B cell (primary cell): ENCODE measurements around the gene SUPT5H.

Source experiments
- EZH2 ChIP-seq: IDR thresholded peaks from 2 replicates; pipeline ENCODE4 v1.6.1; 2012; ENCODE audit warnings: borderline replicate concordance, low read depth, mild to moderate bottlenecking, moderate library complexity, low read length; ENCODE audit not compliant: insufficient read depth, poor library complexity, severe bottlenecking
- TF ChIP-seq, protein P1 (sequence below): fragments of 200-600 bp; IDR thresholded peaks from one replicate; pipeline ENCODE4 v1.8.0; 2022; ENCODE audit warnings: antibody characterized with exemption, mild to moderate bottlenecking

DNA sequence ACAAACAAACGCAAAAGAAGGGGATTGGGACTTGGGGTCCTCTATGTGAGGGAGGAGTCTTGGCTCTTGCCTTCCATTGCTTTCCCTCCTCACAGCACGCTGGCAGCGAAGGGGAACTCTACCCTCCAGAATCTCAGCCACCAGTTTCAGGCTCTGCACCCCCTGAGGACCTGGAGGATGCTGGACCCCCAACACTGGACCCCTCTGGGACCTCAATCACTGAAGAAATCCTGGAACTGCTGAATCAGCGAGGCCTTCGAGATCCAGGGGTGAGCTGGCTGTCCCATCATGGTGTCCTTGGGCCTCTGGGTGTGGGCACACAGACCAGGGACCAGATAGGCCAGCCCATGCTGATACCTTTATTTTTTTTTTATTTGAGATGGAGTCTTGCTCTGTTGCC is 23.4 kb upstream of the SUPT5H start:
- TF ChIP-seq, protein P1, sequence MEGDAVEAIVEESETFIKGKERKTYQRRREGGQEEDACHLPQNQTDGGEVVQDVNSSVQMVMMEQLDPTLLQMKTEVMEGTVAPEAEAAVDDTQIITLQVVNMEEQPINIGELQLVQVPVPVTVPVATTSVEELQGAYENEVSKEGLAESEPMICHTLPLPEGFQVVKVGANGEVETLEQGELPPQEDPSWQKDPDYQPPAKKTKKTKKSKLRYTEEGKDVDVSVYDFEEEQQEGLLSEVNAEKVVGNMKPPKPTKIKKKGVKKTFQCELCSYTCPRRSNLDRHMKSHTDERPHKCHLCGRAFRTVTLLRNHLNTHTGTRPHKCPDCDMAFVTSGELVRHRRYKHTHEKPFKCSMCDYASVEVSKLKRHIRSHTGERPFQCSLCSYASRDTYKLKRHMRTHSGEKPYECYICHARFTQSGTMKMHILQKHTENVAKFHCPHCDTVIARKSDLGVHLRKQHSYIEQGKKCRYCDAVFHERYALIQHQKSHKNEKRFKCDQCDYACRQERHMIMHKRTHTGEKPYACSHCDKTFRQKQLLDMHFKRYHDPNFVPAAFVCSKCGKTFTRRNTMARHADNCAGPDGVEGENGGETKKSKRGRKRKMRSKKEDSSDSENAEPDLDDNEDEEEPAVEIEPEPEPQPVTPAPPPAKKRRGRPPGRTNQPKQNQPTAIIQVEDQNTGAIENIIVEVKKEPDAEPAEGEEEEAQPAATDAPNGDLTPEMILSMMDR, result no peak
- no peak for TF ChIP-seq EZH2
